ENCODE results near the gene RARA. TPM values are rescaled to one million over a fixed set of nuclear protein-coding genes. Genes with fewer than 3 reads are reported as not detected.

Gene RARA
- total and polyA plus RNA-seq, 2 experiments from 2014 or later, result 7.4 to 15.9 TPM

- peaks cover 7% of the 10 kb centered on the region; the same call in 1 of the 2 replicates for H3F3A ChIP-seq (replicated peaks; ENCODE audit: low read depth)
- H3K27me3 Mint-ChIP-seq (ENCODE audit: insufficient read depth, low read depth, poor library complexity), result peaks cover 36% of the 10 kb centered on the region
- H3K79me2 ChIP-seq (replicated peaks; ENCODE audit: insufficient read depth), result peaks cover 26% of the 10 kb centered on the region
- no peak overlapping the region for H3K4me3 ChIP-seq
- H3K4me3 Mint-ChIP-seq, result no peak overlapping the region
- peaks cover 21% of the 10 kb centered on the region for H4K20me1 ChIP-seq (replicated peaks; ENCODE audit: insufficient read depth)
- no peaks in the 10 kb centered on the region for H3K9me2 ChIP-seq (ENCODE audit: insufficient read depth)
- no peaks in the 10 kb centered on the region for H3K36me3 Mint-ChIP-seq (ENCODE audit: low read depth)
- TF ChIP-seq EZH2phosphoT487 (IDR thresholded peaks at IDR 0.05; ENCODE audit: unreplicated experiment), result no peak
- no peak for TF ChIP-seq STAT1 (IDR thresholded peaks at IDR 0.05; ENCODE audit: unreplicated experiment)
- TF ChIP-seq CREB1 (CRISPR knock-in tag; IDR thresholded peaks at IDR 0.05; ENCODE audit: low read depth), result no peak
- no peak for TF ChIP-seq ZNF331 (CRISPR knock-in tag; IDR thresholded peaks at IDR 0.05; ENCODE audit: low read depth)
- TF ChIP-seq REST (IDR thresholded peaks at IDR 0.05; ENCODE audit: unreplicated experiment), result no peak
- no peak for TF ChIP-seq NANOG (IDR thresholded peaks at IDR 0.05; ENCODE audit: borderline replicate concordance)
- TF ChIP-seq, protein P1, sequence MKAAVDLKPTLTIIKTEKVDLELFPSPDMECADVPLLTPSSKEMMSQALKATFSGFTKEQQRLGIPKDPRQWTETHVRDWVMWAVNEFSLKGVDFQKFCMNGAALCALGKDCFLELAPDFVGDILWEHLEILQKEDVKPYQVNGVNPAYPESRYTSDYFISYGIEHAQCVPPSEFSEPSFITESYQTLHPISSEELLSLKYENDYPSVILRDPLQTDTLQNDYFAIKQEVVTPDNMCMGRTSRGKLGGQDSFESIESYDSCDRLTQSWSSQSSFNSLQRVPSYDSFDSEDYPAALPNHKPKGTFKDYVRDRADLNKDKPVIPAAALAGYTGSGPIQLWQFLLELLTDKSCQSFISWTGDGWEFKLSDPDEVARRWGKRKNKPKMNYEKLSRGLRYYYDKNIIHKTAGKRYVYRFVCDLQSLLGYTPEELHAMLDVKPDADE (IDR thresholded peaks at IDR 0.05), result no peak
- no peak for TF ChIP-seq ZNF114 (CRISPR knock-in tag; IDR thresholded peaks at IDR 0.05)
- TF ChIP-seq JUNB (IDR thresholded peaks at IDR 0.05; ENCODE audit: unreplicated experiment), result no peak
- TF ChIP-seq ZNF462 (CRISPR knock-in tag; IDR thresholded peaks at IDR 0.05), result no peak
- TF ChIP-seq, protein P2, sequence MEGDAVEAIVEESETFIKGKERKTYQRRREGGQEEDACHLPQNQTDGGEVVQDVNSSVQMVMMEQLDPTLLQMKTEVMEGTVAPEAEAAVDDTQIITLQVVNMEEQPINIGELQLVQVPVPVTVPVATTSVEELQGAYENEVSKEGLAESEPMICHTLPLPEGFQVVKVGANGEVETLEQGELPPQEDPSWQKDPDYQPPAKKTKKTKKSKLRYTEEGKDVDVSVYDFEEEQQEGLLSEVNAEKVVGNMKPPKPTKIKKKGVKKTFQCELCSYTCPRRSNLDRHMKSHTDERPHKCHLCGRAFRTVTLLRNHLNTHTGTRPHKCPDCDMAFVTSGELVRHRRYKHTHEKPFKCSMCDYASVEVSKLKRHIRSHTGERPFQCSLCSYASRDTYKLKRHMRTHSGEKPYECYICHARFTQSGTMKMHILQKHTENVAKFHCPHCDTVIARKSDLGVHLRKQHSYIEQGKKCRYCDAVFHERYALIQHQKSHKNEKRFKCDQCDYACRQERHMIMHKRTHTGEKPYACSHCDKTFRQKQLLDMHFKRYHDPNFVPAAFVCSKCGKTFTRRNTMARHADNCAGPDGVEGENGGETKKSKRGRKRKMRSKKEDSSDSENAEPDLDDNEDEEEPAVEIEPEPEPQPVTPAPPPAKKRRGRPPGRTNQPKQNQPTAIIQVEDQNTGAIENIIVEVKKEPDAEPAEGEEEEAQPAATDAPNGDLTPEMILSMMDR (conservative IDR thresholded peaks at IDR 0.05; ENCODE audit: low read depth in 2 of 2), result no peak
- no peak for TF ChIP-seq EZH2 (IDR thresholded peaks at IDR 0.05; ENCODE audit: low read depth, unreplicated experiment)
- no peak for TF ChIP-seq POLR2AphosphoS5 (IDR thresholded peaks at IDR 0.05; ENCODE audit: low read depth)
- H3K27ac ChIP-seq (ENCODE audit: low read depth), result no peak overlapping the region
- no peak overlapping the region for H2AFZ ChIP-seq
- no peak overlapping the region for H3K27ac Mint-ChIP-seq
- H3K4me2 ChIP-seq, result no peak overlapping the region
- DNase-seq (ENCODE audit: low spot score), result no peak
- H3K4me1 Mint-ChIP-seq, result peaks cover 80% of the 10 kb centered on the region
- no peaks in the 10 kb centered on the region for H3K9me3 Mint-ChIP-seq
- peaks cover 18% of the 10 kb centered on the region for H3K27me3 ChIP-seq (ENCODE audit: insufficient read depth)
- H3K36me3 ChIP-seq (ENCODE audit: insufficient read depth), result no peaks in the 10 kb centered on the region
- ATAC-seq, result no peak
- H3K4me1 ChIP-seq (ENCODE audit: insufficient read depth), result peaks cover 14% of the 10 kb centered on the region; the same call in 1 of the 2 replicates
These were observed 12.5 kb downstream of the RARA start for GRCh38 chr17:40321524-40321929.
